ES-I3 (cell line): ENCODE data around the gene RFXANK.
A peak's percentile ranks its signal among the peaks of the same experiment; 100 is the strongest.
"Not testable (repeated sequence)": the region's sequence is repeated elsewhere in the genome, so short reads cannot be mapped to it uniquely, and the experiment has no call there.

ENCODE experiments used
- H3K36me3 ChIP-seq: 2 replicates; pipeline ENCODE4 v1.6.1; 2013; ENCODE audit warnings: mild to moderate bottlenecking, low read length, control low read depth, moderate library complexity; ENCODE audit not compliant: insufficient read depth
- H3K4me1 ChIP-seq: 2 replicates; pipeline ENCODE4 v1.6.1; 2013; ENCODE audit warnings: mild to moderate bottlenecking, control low read depth, low read length; ENCODE audit not compliant: insufficient read depth
- H3K9ac ChIP-seq: 2 replicates; pipeline ENCODE4 v1.6.1; 2013; ENCODE audit warnings: low read depth, mild to moderate bottlenecking, low read length, moderate library complexity
- H3K9me3 ChIP-seq: 2 replicates; pipeline ENCODE4 v1.6.1; 2013; ENCODE audit warnings: mild to moderate bottlenecking, low read length, moderate library complexity; ENCODE audit not compliant: control insufficient read depth, insufficient read depth

The RFXANK gene

GRCh38 chr19:19207637-19208572 lies 15.8 kb downstream of the RFXANK start:
- H3K9me3 ChIP-seq = no peaks in the 10 kb centered on the region
- no peaks in the 10 kb centered on the region for H3K4me1 ChIP-seq
- no peaks in the 10 kb centered on the region for H3K36me3 ChIP-seq
- H3K9ac ChIP-seq = no peak overlapping the region

- Histone ChIP-seq H3K9ac (no peak overlapping the region), H3K4me1 (no peaks in the 10 kb centered on the region), H3K9me3 (no peaks in the 10 kb centered on the region), H3K36me3 (no peaks in the 10 kb centered on the region)
These were observed 17.3 kb downstream of the RFXANK start for GRCh38 chr19:19209372-19209771.

- H3K9me3 ChIP-seq = no peaks in the 10 kb centered on the region
- no peaks in the 10 kb centered on the region for H3K36me3 ChIP-seq
- no peaks in the 10 kb centered on the region for H3K4me1 ChIP-seq
- H3K9ac ChIP-seq = peak within 1 kb of the TSS; percentile 45
These were observed 19.7 kb downstream of the RFXANK start, which contains the start of gene NCAN for GRCh38 chr19:19211499-19212420. Gene NCAN (plus strand): TSS chr19:19211958. CDS start chr19:19216954, 4,996 bp downstream.

- no peaks in the 10 kb centered on the region for H3K9me3 ChIP-seq
- H3K9ac ChIP-seq = no peak overlapping the region
- H3K4me1 ChIP-seq = no peaks in the 10 kb centered on the region
- no peaks in the 10 kb centered on the region for H3K36me3 ChIP-seq
These were observed 20.9 kb downstream of the RFXANK start for GRCh38 chr19:19212916-19213315.

GRCh38 chr19:19213426-19214158 lies 21.5 kb downstream of the RFXANK start:
- Histone ChIP-seq H3K36me3 (no peaks in the 10 kb centered on the region), H3K4me1 (no peaks in the 10 kb centered on the region), H3K9ac (no peak overlapping the region), H3K9me3 (no peaks in the 10 kb centered on the region)

GRCh38 chr19:19214159-19214490 lies 22.1 kb downstream of the RFXANK start:
- no peaks in the 10 kb centered on the region for H3K9me3 ChIP-seq

GRCh38 chr19:19214892-19215291 lies 22.8 kb downstream of the RFXANK start:
- no peaks in the 10 kb centered on the region for H3K36me3 ChIP-seq
- no peaks in the 10 kb centered on the region for H3K9me3 ChIP-seq
- H3K4me1 ChIP-seq = no peaks in the 10 kb centered on the region
- no peak overlapping the region for H3K9ac ChIP-seq

More at GRCh38 chr19:19214159-19214490, 22.1 kb downstream of the RFXANK start:
- Histone ChIP-seq H3K4me1 (no peaks in the 10 kb centered on the region), H3K36me3 (no peaks in the 10 kb centered on the region), H3K9ac (no peak overlapping the region)

- H3K9me3 ChIP-seq = no peaks in the 10 kb centered on the region
- no peaks in the 10 kb centered on the region for H3K36me3 ChIP-seq
- H3K4me1 ChIP-seq = no peaks in the 10 kb centered on the region
- H3K9ac ChIP-seq = no peak overlapping the region
These were observed 23.7 kb downstream of the RFXANK start for GRCh38 chr19:19215792-19216191.

GRCh38 chr19:19217099-19217498 lies 25.0 kb downstream of the RFXANK start:
- Histone ChIP-seq H3K9ac (no peak overlapping the region), H3K9me3 (no peaks in the 10 kb centered on the region), H3K4me1 (no peaks in the 10 kb centered on the region), H3K36me3 (no peaks in the 10 kb centered on the region)

GRCh38 chr19:19218911-19219310 lies 26.9 kb downstream of the RFXANK start:
- H3K9me3 ChIP-seq = no peaks in the 10 kb centered on the region; the same call in 1 of the 2 replicates
- H3K36me3 ChIP-seq = no peaks in the 10 kb centered on the region
- H3K9ac ChIP-seq = no peak overlapping the region
- H3K4me1 ChIP-seq = no peaks in the 10 kb centered on the region

GRCh38 chr19:19221000-19221399 lies 28.9 kb downstream of the RFXANK start:
- H3K9ac ChIP-seq, H3K36me3 ChIP-seq, H3K9me3 ChIP-seq, H3K4me1 ChIP-seq: not testable (repeated sequence)

GRCh38 chr19:19223060-19223459 lies 31.0 kb downstream of the RFXANK start:
- no peak overlapping the region for H3K9ac ChIP-seq
- H3K4me1 ChIP-seq = no peaks in the 10 kb centered on the region
- H3K9me3 ChIP-seq = peaks cover 4% of the 10 kb centered on the region; the same call in 1 of the 2 replicates
- H3K36me3 ChIP-seq = no peaks in the 10 kb centered on the region

- Histone ChIP-seq H3K36me3 (no peaks in the 10 kb centered on the region), H3K9me3 (peaks cover 4% of the 10 kb centered on the region; the same call in 1 of the 2 replicates), H3K9ac (no peak overlapping the region), H3K4me1 (no peaks in the 10 kb centered on the region)
These were observed 31.6 kb downstream of the RFXANK start for GRCh38 chr19:19223636-19224035.
